Measurements from ENCODE around the gene RGS6.

DNA sequence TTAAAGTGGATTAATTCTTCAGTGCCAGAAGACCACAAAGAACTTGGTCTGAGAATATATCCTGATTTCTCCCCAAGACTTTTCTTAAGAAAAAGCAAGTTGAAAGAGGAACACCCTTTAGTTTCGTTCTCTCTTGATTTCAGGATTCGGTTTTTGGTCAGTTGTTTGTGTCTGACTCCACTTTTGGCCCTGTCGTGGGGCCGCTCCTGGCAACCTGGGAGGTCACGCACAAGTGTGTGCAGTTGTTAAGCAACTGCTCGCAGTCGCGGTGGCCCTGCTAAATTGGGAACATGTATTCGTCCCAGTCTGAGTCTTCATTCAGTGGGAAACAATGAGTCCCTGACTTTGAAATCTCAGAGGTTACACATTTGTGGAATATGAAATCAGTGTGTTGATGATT lies 68.7 kb downstream of the RGS6 start:
- TF ChIP-seq POLR2A (IDR thresholded peaks at IDR 0.05) (no peak), CTCF (IDR thresholded peaks at IDR 0.05) (no peak)
